ENCODE results near the gene POLR3A.

The POLR3A gene

GRCh38 chr10:77932016-77932715 is 97.1 kb downstream of the POLR3A start:
- Mint-ChIP-seq H3K9me3 (no peaks in the 10 kb centered on the region), H3K4me3 (peak overlapping the region in 1 of 3 experiments; percentile 14), H3K27me3 (ENCODE audit: low read depth) (peaks cover 6% of the 10 kb centered on the region), H3K4me1 (peaks cover 39% of the 10 kb centered on the region), H3K27ac (peak overlapping the region; percentile 5 to 54 (median 35)), H3K36me3 (ENCODE audit: low read depth) (no peaks in the 10 kb centered on the region)
- TF ChIP-seq CTCF (IDR thresholded peaks at IDR 0.05; ENCODE audit: unreplicated experiment in 3 of 3), result no peak

GRCh38 chr10:77927402-77928246 is 101.7 kb downstream of the POLR3A start:
- Mint-ChIP-seq H3K27me3 (ENCODE audit: low read depth) (peaks cover 10% of the 10 kb centered on the region), H3K4me1 (peaks cover 34% of the 10 kb centered on the region), H3K27ac (peak overlapping the region; percentile 81 to 84 (median 81)), H3K36me3 (ENCODE audit: low read depth) (no peaks in the 10 kb centered on the region), H3K9me3 (no peaks in the 10 kb centered on the region), H3K4me3 (peak overlapping the region; percentile 74 to 87 (median 84))
- TF ChIP-seq CTCF (IDR thresholded peaks at IDR 0.05; ENCODE audit: unreplicated experiment in 3 of 3), result no peak

GRCh38 chr10:77926566-77927401 is 102.5 kb downstream of the POLR3A start, which contains the start of gene DLG5:
Gene DLG5 (minus strand): TSS chr10:77926755. CDS start chr10:77926520, 235 bp downstream.
- peak within 1 kb of the TSS; percentile 85 to 92 (median 89) for H3K4me3 Mint-ChIP-seq
- H3K27me3 Mint-ChIP-seq (ENCODE audit: low read depth), result peaks cover 10% of the 10 kb centered on the region
- H3K27ac Mint-ChIP-seq, result peak within 1 kb of the TSS; percentile 81 to 89 (median 84)
- TF ChIP-seq CTCF (IDR thresholded peaks at IDR 0.05; ENCODE audit: unreplicated experiment in 3 of 3), result no peak
- no peaks in the 10 kb centered on the region for H3K36me3 Mint-ChIP-seq (ENCODE audit: low read depth)
- H3K4me1 Mint-ChIP-seq, result peaks cover 27% of the 10 kb centered on the region
- H3K9me3 Mint-ChIP-seq, result no peaks in the 10 kb centered on the region

- Mint-ChIP-seq H3K9me3 (no peaks in the 10 kb centered on the region), H3K27ac (peak overlapping the region; percentile 70 to 89 (median 80))
These were observed 103.3 kb downstream of the POLR3A start for GRCh38 chr10:77925795-77926565.

More at GRCh38 chr10:77925795-77926565, 103.3 kb downstream of the POLR3A start:
- H3K27me3 Mint-ChIP-seq (ENCODE audit: low read depth), result peaks cover 4% of the 10 kb centered on the region
- no peak for TF ChIP-seq CTCF (IDR thresholded peaks at IDR 0.05; ENCODE audit: unreplicated experiment in 3 of 3)
- peak overlapping the region; percentile 85 to 92 (median 89) for H3K4me3 Mint-ChIP-seq
- H3K36me3 Mint-ChIP-seq (ENCODE audit: low read depth), result peaks cover 3% of the 10 kb centered on the region
- peaks cover 32% of the 10 kb centered on the region for H3K4me1 Mint-ChIP-seq

Data from nephron (organoid).